ENCODE data around the gene ADAM12. TPM values are rescaled to one million over a fixed set of nuclear protein-coding genes. Genes with fewer than 3 reads are reported as not detected.
"Not testable (repeated sequence)": the region's sequence is repeated elsewhere in the genome, so short reads cannot be mapped to it uniquely, and the experiment has no call there.

Gene ADAM12
- total RNA-seq, 1 donor from 2014 or later, result 3.7 TPM

GRCh38 chr10:126052171-126052570 lies 336.1 kb downstream of the ADAM12 start:
- intact Hi-C loops (cut with DNase I), result no loop called here
- H3K27ac ChIP-seq, result no peak overlapping the region
- no peaks in the 10 kb centered on the region for H3K27me3 ChIP-seq
- DNase-seq (ENCODE audit: extremely low spot score in 2 of 2), result no peak
- no peaks in the 10 kb centered on the region for H3K4me1 ChIP-seq
- no peaks in the 10 kb centered on the region for H3K9me3 ChIP-seq
- TF ChIP-seq CTCF (IDR thresholded peaks at IDR 0.05) (no peak), POLR2A (IDR thresholded peaks at IDR 0.05) (no peak), POLR2AphosphoS5 (IDR thresholded peaks at IDR 0.05; ENCODE audit: insufficient read depth in 1 of 2, low read depth in 1 of 2) (no peak)
- no peaks in the 10 kb centered on the region for H3K36me3 ChIP-seq
- H3K4me3 ChIP-seq, result no peak overlapping the region

GRCh38 chr10:126049759-126050700 lies 338.2 kb downstream of the ADAM12 start:
- no peak overlapping the region for H3K27ac ChIP-seq
- TF ChIP-seq POLR2A (IDR thresholded peaks at IDR 0.05) (no peak), CTCF (IDR thresholded peaks at IDR 0.05) (no peak), POLR2AphosphoS5 (IDR thresholded peaks at IDR 0.05; ENCODE audit: insufficient read depth in 1 of 2, low read depth in 1 of 2) (no peak)
- intact Hi-C loops (cut with DNase I), result no loop called here
- H3K9me3 ChIP-seq, result no peaks in the 10 kb centered on the region
- no peaks in the 10 kb centered on the region for H3K36me3 ChIP-seq
- no peak overlapping the region for H3K4me3 ChIP-seq
- DNase-seq (ENCODE audit: extremely low spot score in 2 of 2), result no peak
- no peaks in the 10 kb centered on the region for H3K27me3 ChIP-seq
- H3K4me1 ChIP-seq, result no peaks in the 10 kb centered on the region

GRCh38 chr10:126047749-126048148 lies 340.5 kb downstream of the ADAM12 start:
- intact Hi-C loops (cut with DNase I); H3K9me3 ChIP-seq; H3K36me3 ChIP-seq; H3K4me1 ChIP-seq; H3K4me3 ChIP-seq; DNase-seq (ENCODE audit: extremely low spot score in 2 of 2); H3K27ac ChIP-seq; H3K27me3 ChIP-seq: not testable (repeated sequence)

GRCh38 chr10:126046831-126047230 lies 341.4 kb downstream of the ADAM12 start:
- TF ChIP-seq POLR2A (IDR thresholded peaks at IDR 0.05), result no peak
- TF ChIP-seq CTCF (IDR thresholded peaks at IDR 0.05), result no peak
- no peak for TF ChIP-seq POLR2AphosphoS5 (IDR thresholded peaks at IDR 0.05; ENCODE audit: insufficient read depth in 1 of 2, low read depth in 1 of 2)
- H3K4me3 ChIP-seq, result no peak overlapping the region
- H3K27me3 ChIP-seq, result no peaks in the 10 kb centered on the region
- intact Hi-C loops (cut with DNase I), result no loop called here
- H3K9me3 ChIP-seq, result no peaks in the 10 kb centered on the region
- no peaks in the 10 kb centered on the region for H3K36me3 ChIP-seq
- no peaks in the 10 kb centered on the region for H3K4me1 ChIP-seq
- H3K27ac ChIP-seq, result no peak overlapping the region
- DNase-seq (ENCODE audit: extremely low spot score in 2 of 2), result no peak

- no peak for TF ChIP-seq POLR2A (IDR thresholded peaks at IDR 0.05)
- no peak for TF ChIP-seq POLR2AphosphoS5 (IDR thresholded peaks at IDR 0.05; ENCODE audit: insufficient read depth in 1 of 2, low read depth in 1 of 2)
- no peak overlapping the region for H3K4me3 ChIP-seq
- no peak for DNase-seq (ENCODE audit: extremely low spot score in 2 of 2)
Observed at GRCh38 chr10:126045861-126046260, 342.4 kb downstream of the ADAM12 start.

GRCh38 chr10:126043389-126043788 lies 344.9 kb downstream of the ADAM12 start:
- intact Hi-C loops (cut with DNase I), result no loop called here

More at GRCh38 chr10:126045861-126046260, 342.4 kb downstream of the ADAM12 start:
- H3K27me3 ChIP-seq, result no peaks in the 10 kb centered on the region
- no peaks in the 10 kb centered on the region for H3K36me3 ChIP-seq
- H3K9me3 ChIP-seq, result no peaks in the 10 kb centered on the region
- H3K27ac ChIP-seq, result no peak overlapping the region
- intact Hi-C loops (cut with DNase I), result no loop called here
- no peaks in the 10 kb centered on the region for H3K4me1 ChIP-seq

More at GRCh38 chr10:126043389-126043788, 344.9 kb downstream of the ADAM12 start:
- no peak for DNase-seq (ENCODE audit: extremely low spot score in 2 of 2)
- Histone ChIP-seq H3K4me1 (no peaks in the 10 kb centered on the region), H3K4me3 (no peak overlapping the region), H3K27me3 (no peaks in the 10 kb centered on the region), H3K27ac (no peak overlapping the region), H3K9me3 (no peaks in the 10 kb centered on the region), H3K36me3 (no peaks in the 10 kb centered on the region)
- no peak for TF ChIP-seq CTCF (IDR thresholded peaks at IDR 0.05)
- TF ChIP-seq POLR2AphosphoS5 (IDR thresholded peaks at IDR 0.05; ENCODE audit: insufficient read depth in 1 of 2, low read depth in 1 of 2), result no peak
- TF ChIP-seq POLR2A (IDR thresholded peaks at IDR 0.05), result no peak
